BLaER1 (cell line): Measurements from ENCODE around the gene SLC16A8.

Source experiments
- H3K27ac ChIP-seq: shearing (Covaris generic); formaldehyde crosslinking; 2 replicates; pipeline ENCODE4 v1.8.1; 2022
- H3K27me3 ChIP-seq: shearing (Covaris generic); formaldehyde crosslinking; 2 replicates; pipeline ENCODE4 v1.8.1; 2022
- H3K36me3 ChIP-seq: shearing (Covaris generic); formaldehyde crosslinking; 2 replicates; pipeline ENCODE4 v1.8.1; 2022
- H3K4me1 ChIP-seq: shearing (Covaris generic); formaldehyde crosslinking; 2 replicates; pipeline ENCODE4 v1.8.1; 2022
- H3K4me2 ChIP-seq: shearing (Covaris generic); formaldehyde crosslinking; 2 replicates; pipeline ENCODE4 v1.8.1; 2022
- H3K4me3 ChIP-seq: shearing (Covaris generic); formaldehyde crosslinking; 2 replicates; pipeline ENCODE4 v1.8.1; 2022
- H3K9ac ChIP-seq: shearing (Covaris generic); formaldehyde crosslinking; 2 replicates; pipeline ENCODE4 v1.8.1; 2022
- H3K9me3 ChIP-seq: shearing (Covaris generic); formaldehyde crosslinking; 2 replicates; pipeline ENCODE4 v1.8.1; 2022
- H4K20me1 ChIP-seq: shearing (Covaris generic); formaldehyde crosslinking; 2 replicates; pipeline ENCODE4 v1.8.1; 2022
- Cebpa-rat ChIP-seq: shearing (Covaris generic); IDR thresholded peaks from 2 replicates; pipeline ENCODE4 v1.8.1; 2022

The SLC16A8 gene

DNA sequence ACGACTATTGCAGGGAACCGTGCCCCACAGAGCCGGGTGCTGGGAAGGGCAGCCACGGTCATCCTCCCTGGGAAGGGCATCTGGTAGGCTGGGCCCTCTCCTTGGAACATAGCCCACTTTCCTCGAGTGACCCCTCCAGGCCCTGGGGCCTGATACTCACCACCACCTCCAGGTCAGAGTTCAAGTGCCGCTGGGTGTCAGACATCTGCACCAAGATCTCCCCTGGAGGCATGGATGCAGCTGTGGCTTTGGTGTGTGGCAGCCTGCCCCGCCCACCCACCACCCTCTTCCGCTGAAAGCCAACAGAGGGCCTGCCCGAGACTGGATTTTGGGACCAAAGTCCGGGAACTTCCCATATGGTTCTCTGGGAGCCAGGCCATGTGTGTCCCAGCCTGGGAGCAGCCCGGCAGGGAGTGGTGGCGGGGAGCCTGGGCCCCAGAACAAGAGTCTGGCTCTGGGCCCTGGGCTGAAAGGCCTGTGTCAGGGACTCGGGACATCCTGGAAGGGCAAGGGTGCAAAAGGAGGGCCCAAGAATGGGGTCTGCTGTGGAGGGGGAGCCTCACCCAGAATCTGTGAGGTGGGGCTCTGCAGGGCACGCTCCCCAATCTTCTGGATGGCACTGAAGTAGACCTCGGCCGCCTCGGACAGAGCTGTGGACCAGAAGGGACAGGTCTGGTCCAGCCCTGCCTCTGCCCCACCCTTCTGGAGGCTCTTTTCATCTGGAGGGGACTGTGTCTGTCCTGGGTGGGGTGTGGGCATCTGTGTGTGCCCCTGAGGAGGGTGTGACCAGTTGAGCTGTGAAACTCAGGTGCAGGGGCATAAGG is 23.9 kb upstream of the SLC16A8 start:
- peaks cover 32% of the 10 kb centered on the region for H3K4me1 ChIP-seq
- H3K9ac ChIP-seq = no peak overlapping the region
- H3K27me3 ChIP-seq = no peaks in the 10 kb centered on the region

DNA sequence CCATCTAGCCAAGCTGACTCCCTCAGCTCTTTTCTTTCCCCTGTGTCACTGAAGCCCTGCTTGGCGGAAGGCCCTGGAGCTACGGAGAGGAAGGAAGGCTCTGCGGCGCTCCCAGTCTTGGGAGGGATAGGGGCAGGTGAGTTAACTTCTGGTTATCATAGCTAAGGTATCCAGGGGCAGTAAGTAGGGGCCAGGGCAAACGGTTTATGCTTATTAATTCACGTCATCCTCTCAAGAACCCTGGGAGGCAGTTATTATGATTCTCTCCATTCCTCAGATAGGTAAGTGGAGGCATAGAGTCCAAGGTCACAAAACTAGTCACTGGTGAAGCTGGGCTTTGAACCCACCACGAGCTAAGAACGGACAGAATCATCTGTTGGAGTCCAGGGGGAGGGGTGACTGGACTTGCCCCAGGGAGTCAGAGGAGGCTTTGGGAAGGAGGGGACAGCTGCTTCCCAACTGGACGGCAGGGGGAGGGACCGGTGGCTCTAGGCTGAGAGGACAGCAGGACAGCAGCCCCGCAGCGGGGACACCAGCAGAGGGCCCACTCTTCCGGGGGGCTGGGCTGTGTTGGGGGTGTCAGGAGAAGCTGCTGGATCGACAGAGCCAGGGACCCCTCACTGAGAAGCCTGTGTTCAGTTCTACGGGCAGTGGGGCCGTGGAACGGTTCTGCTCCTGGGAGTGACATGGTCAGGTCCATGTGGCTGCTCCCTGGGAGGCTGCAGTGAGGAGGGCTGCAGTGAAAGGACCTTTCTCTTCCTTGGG is 23.0 kb upstream of the SLC16A8 start:
- Histone ChIP-seq H3K4me3 (no peak overlapping the region), H3K27me3 (no peaks in the 10 kb centered on the region), H3K4me1 (peaks cover 32% of the 10 kb centered on the region), H3K27ac (no peak overlapping the region), H3K36me3 (peaks cover 17% of the 10 kb centered on the region), H4K20me1 (no peaks in the 10 kb centered on the region), H3K9ac (no peak overlapping the region), H3K4me2 (peak overlapping the region; percentile 18; the same call in 1 of the 2 replicates), H3K9me3 (no peaks in the 10 kb centered on the region)
- TF ChIP-seq Cebpa-rat = no peak

More for the DNA sequence above, 23.9 kb upstream of the SLC16A8 start:
- TF ChIP-seq Cebpa-rat = no peak
- peaks cover 25% of the 10 kb centered on the region for H3K36me3 ChIP-seq
- no peak overlapping the region for H3K27ac ChIP-seq
- peak overlapping the region; percentile 42 for H3K4me2 ChIP-seq
- no peaks in the 10 kb centered on the region for H3K9me3 ChIP-seq
- H4K20me1 ChIP-seq = no peaks in the 10 kb centered on the region
- no peak overlapping the region for H3K4me3 ChIP-seq

DNA sequence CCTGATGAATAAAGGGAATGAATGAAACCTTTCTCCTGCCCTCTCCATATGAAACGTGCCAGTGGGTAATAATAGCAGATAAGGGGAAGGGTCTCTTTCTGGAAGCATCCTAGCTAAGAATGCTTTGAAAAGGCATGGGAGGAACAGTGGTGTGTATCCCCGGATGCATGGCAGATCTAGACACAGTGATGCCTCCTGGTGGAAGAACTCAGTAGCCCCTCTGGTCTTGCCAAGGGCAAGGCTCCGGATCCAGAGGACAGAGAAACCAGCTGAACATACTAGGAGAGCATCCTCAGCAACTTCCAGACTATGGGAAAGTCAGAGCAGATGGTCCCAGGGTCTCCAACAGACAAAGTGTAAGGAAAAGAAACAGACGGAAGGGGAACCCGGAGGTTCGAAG is 20.1 kb upstream of the SLC16A8 start:
- H3K27ac ChIP-seq = no peak overlapping the region

DNA sequence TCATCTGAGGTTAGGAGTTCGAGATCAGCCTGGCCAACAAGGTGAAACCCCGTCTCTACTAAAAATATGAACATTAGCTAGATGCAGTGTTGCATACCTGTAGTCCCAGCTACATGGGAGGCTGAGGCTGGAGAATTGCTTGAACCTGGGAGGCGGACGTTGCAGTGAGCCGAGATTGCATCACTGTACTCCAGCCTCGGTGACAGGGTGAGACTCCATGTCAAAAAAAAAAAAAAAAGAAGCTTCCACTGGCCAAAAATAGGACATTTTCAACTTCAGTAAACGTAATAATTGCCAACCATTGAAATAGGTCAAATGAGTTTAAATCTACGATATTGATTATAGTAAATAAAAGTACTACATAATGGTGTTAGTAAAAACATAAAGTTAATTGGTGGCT is 19.7 kb upstream of the SLC16A8 start:
- Histone ChIP-seq H3K9ac (no peak overlapping the region), H4K20me1 (no peaks in the 10 kb centered on the region), H3K4me2 (no peak overlapping the region), H3K27ac (no peak overlapping the region), H3K36me3 (no peaks in the 10 kb centered on the region), H3K4me1 (peaks cover 32% of the 10 kb centered on the region), H3K27me3 (no peaks in the 10 kb centered on the region), H3K9me3 (no peaks in the 10 kb centered on the region), H3K4me3 (no peak overlapping the region)
- TF ChIP-seq Cebpa-rat = no peak

More for the DNA sequence above, 20.1 kb upstream of the SLC16A8 start:
- Histone ChIP-seq H4K20me1 (no peaks in the 10 kb centered on the region), H3K4me1 (peaks cover 32% of the 10 kb centered on the region), H3K9me3 (no peaks in the 10 kb centered on the region), H3K36me3 (no peaks in the 10 kb centered on the region), H3K27me3 (no peaks in the 10 kb centered on the region), H3K9ac (no peak overlapping the region), H3K4me3 (no peak overlapping the region), H3K4me2 (no peak overlapping the region)
- TF ChIP-seq Cebpa-rat = no peak

DNA sequence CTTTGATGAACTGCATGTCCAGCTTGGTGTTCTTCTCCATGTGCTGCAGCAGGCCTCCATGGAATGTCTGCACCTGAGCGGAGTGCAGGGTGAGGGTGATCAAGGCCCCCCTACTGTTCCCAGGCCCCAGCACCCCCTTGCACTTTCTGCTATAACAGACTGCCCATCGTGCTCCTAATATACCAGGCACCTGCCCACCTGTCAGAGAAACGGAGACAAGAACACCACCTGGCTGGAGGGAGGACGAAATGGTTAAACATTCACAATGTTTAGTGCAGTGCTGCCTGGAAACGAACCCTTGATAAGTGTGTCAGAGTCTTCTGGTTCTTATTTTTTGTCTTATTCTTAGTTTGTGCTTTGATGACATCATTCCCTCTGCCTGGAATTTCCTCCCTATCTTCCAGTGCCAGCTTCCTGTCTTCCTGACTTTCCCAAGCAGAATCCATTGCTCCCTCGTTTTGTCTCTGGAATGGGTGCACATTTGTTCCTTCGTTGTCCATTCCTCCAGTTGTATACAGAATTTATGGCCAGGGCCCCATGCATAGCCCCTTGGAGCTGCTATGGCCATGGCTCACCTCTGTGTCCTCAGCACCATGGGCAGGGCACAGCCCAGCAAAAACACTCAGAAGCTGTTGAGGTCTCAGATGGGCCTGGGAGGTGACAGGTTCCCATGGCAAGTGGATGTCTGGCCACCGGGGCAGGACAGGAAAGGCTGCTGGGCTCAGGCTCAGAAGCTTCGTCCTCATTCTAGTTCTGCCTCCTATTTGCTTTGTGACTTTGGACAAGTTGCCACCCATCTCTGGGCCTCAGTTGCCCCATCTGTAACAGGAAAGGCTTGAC is 14.6 kb upstream of the SLC16A8 start:
- no peak overlapping the region for H3K4me3 ChIP-seq
- H3K36me3 ChIP-seq = peaks cover 4% of the 10 kb centered on the region; the same call in 1 of the 2 replicates
- H4K20me1 ChIP-seq = no peaks in the 10 kb centered on the region
- H3K4me2 ChIP-seq = no peak overlapping the region
- H3K9ac ChIP-seq = no peak overlapping the region
- no peak for TF ChIP-seq Cebpa-rat
- no peaks in the 10 kb centered on the region for H3K27me3 ChIP-seq
- no peaks in the 10 kb centered on the region for H3K4me1 ChIP-seq
- H3K27ac ChIP-seq = no peak overlapping the region
- no peaks in the 10 kb centered on the region for H3K9me3 ChIP-seq

DNA sequence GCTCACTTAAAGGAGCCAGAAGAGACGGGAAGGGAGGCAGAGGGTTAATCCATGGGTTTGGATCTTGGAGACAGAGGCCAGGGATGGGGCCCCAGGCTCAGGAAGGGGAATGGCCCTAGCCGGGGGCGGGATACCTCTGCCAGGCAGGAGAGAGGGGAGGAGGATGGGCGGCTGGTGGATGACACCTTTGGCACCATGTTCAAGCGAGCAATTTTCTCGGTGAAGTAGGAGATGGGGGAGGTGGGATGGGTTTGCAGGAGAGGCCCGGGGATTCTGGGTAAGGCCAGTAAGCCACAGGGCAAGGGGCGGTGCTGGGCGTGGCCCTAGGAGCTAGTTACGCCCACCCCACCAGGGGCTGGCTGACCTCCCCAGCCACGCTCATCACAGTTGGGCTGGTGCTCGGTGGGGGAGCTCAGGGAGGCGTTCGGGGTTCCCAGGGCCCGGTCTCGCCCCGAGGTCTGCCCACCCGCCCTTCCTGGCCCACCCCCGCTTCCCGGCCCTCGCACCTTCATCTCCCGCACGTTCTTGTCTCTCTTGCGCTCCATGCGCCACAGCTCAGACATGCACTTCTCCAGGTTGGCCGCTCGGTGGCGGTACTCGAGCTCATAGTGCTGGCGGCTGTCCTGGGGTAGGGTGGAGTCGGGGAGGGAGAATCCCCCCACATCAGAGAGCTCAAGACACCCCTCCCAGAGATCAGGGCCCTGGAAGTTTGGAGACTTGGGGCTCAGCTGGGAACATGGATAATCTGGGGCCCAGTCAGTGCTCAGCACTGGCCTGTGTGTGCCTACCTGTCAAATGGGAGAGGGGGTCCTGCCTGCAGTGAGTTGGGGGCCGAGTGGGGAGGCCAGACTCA is 13.8 kb upstream of the SLC16A8 start:
- H3K9me3 ChIP-seq = no peaks in the 10 kb centered on the region
- no peak overlapping the region for H3K4me3 ChIP-seq
- no peak overlapping the region for H3K4me2 ChIP-seq
- TF ChIP-seq Cebpa-rat = no peak
- H3K4me1 ChIP-seq = no peaks in the 10 kb centered on the region
- H3K9ac ChIP-seq = no peak overlapping the region
- no peaks in the 10 kb centered on the region for H4K20me1 ChIP-seq
- H3K36me3 ChIP-seq = peaks cover 4% of the 10 kb centered on the region; the same call in 1 of the 2 replicates
- H3K27ac ChIP-seq = no peak overlapping the region
- no peaks in the 10 kb centered on the region for H3K27me3 ChIP-seq

DNA sequence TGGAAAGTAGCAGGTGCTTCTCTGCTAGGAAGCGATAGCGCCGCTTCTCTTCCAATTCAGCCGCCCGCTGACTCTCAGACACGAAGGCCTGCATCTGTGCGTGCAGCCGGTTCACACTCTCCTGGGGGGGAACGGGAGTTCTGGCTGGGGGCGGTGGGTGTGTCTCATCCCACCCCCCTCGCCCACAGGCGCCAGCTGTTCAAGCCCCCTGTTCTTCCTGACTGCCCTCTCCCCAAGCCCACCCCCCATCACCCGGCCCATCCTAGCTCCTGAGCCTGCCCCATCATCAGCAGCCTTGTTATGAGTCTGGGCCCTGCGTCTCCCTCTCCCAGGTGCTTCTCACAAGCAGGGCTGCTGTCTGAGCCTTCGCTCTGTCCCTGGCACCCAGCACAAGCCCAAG is 13.1 kb upstream of the SLC16A8 start:
- H3K4me2 ChIP-seq = no peak overlapping the region

DNA sequence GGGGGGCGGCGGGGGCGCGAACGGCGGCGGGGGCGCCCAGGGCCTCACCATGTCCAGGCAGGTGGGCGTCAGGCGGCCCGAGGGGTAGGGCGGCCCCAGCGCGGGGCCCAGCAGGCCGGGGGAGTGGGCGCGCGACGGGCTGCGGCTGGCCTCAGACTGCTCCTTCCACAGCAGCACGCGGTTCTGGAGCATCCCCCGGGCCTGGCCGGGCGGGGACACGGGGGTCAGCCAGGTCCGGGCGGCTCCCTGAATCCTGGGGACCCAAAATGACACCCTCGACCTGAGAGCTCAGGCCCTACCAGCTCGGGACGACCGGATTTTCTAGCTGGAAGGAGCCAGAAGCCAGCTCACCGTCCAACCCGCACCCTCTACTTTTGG is 5.5 kb upstream of the SLC16A8 start:
- TF ChIP-seq Cebpa-rat = no peak
- Histone ChIP-seq H3K9ac (no peak overlapping the region), H3K4me2 (no peak overlapping the region), H3K9me3 (no peaks in the 10 kb centered on the region), H3K4me3 (no peak overlapping the region), H4K20me1 (no peaks in the 10 kb centered on the region), H3K27ac (no peak overlapping the region), H3K36me3 (peaks cover 4% of the 10 kb centered on the region; the same call in 1 of the 2 replicates), H3K4me1 (no peaks in the 10 kb centered on the region), H3K27me3 (no peaks in the 10 kb centered on the region)

More for the DNA sequence above, 13.1 kb upstream of the SLC16A8 start:
- H3K27ac ChIP-seq = no peak overlapping the region
- H3K4me1 ChIP-seq = no peaks in the 10 kb centered on the region
- no peak overlapping the region for H3K9ac ChIP-seq
- H3K36me3 ChIP-seq = peaks cover 4% of the 10 kb centered on the region; the same call in 1 of the 2 replicates
- H3K9me3 ChIP-seq = no peaks in the 10 kb centered on the region
- TF ChIP-seq Cebpa-rat = no peak
- H4K20me1 ChIP-seq = no peaks in the 10 kb centered on the region
- no peaks in the 10 kb centered on the region for H3K27me3 ChIP-seq
- H3K4me3 ChIP-seq = no peak overlapping the region
